Measurements from ENCODE around the gene NARS2.
A peak's percentile ranks its signal among the peaks of the same experiment; 100 is the strongest.

The NARS2 gene

GRCh38 chr11:78548911-78549590 lies 25.6 kb downstream of the NARS2 start:
- H3K9ac ChIP-seq = no peak overlapping the region

GRCh38 chr11:78547931-78548705 lies 26.5 kb downstream of the NARS2 start:
- Histone ChIP-seq H3K27ac (no peak overlapping the region), H3K4me2 (no peak overlapping the region), H3K4me1 (no peaks in the 10 kb centered on the region), H3K9me3 (0 out of 2 replicates have a peak, but pooled peaks cover 8% of the 10 kb centered on the region), H4K20me1 (no peaks in the 10 kb centered on the region), H3K9ac (no peak overlapping the region), H3K27me3 (no peaks in the 10 kb centered on the region), H3K36me3 (peaks cover 58% of the 10 kb centered on the region), H3K4me3 (no peak overlapping the region)
- TF ChIP-seq Cebpa-rat (IDR thresholded peaks at IDR 0.05) = no peak

More at GRCh38 chr11:78548911-78549590, 25.6 kb downstream of the NARS2 start:
- Histone ChIP-seq H3K9me3 (0 out of 2 replicates have a peak, but pooled peaks cover 8% of the 10 kb centered on the region), H3K27me3 (no peaks in the 10 kb centered on the region), H3K4me1 (no peaks in the 10 kb centered on the region), H4K20me1 (no peaks in the 10 kb centered on the region), H3K27ac (no peak overlapping the region), H3K4me2 (no peak overlapping the region), H3K4me3 (no peak overlapping the region), H3K36me3 (peaks cover 64% of the 10 kb centered on the region)
- no peak for TF ChIP-seq Cebpa-rat (IDR thresholded peaks at IDR 0.05)

- peaks cover 11% of the 10 kb centered on the region; the same call in 1 of the 2 replicates for H3K4me1 ChIP-seq
- H3K9ac ChIP-seq = no peak overlapping the region
- peaks cover 58% of the 10 kb centered on the region for H3K36me3 ChIP-seq
- TF ChIP-seq Cebpa-rat (IDR thresholded peaks at IDR 0.05) = no peak
- no peak overlapping the region for H3K4me3 ChIP-seq
- no peak overlapping the region for H3K27ac ChIP-seq
- H4K20me1 ChIP-seq = no peaks in the 10 kb centered on the region
- no peak overlapping the region for H3K4me2 ChIP-seq
- no peaks in the 10 kb centered on the region for H3K27me3 ChIP-seq
- no peaks in the 10 kb centered on the region for H3K9me3 ChIP-seq
Measured at GRCh38 chr11:78542007-78542406, 32.7 kb downstream of the NARS2 start.

- Histone ChIP-seq H4K20me1 (no peaks in the 10 kb centered on the region), H3K36me3 (peaks cover 58% of the 10 kb centered on the region), H3K9me3 (no peaks in the 10 kb centered on the region), H3K4me2 (no peak overlapping the region), H3K27me3 (no peaks in the 10 kb centered on the region), H3K4me3 (no peak overlapping the region), H3K4me1 (peaks cover 11% of the 10 kb centered on the region; the same call in 1 of the 2 replicates), H3K27ac (no peak overlapping the region), H3K9ac (no peak overlapping the region)
- TF ChIP-seq Cebpa-rat (IDR thresholded peaks at IDR 0.05) = no peak
Measured at GRCh38 chr11:78541537-78541936, 33.1 kb downstream of the NARS2 start.

GRCh38 chr11:78540256-78540655 lies 34.4 kb downstream of the NARS2 start:
- H3K9me3 ChIP-seq = no peaks in the 10 kb centered on the region
- H3K27ac ChIP-seq = no peak overlapping the region
- no peak overlapping the region for H3K4me3 ChIP-seq
- TF ChIP-seq Cebpa-rat (IDR thresholded peaks at IDR 0.05) = no peak
- peaks cover 55% of the 10 kb centered on the region for H3K36me3 ChIP-seq
- H4K20me1 ChIP-seq = no peaks in the 10 kb centered on the region
- peaks cover 11% of the 10 kb centered on the region; the same call in 1 of the 2 replicates for H3K4me1 ChIP-seq
- no peak overlapping the region for H3K4me2 ChIP-seq
- H3K27me3 ChIP-seq = no peaks in the 10 kb centered on the region
- no peak overlapping the region for H3K9ac ChIP-seq

GRCh38 chr11:78539506-78539905 lies 35.2 kb downstream of the NARS2 start:
- H3K4me3 ChIP-seq = no peak overlapping the region
- H3K9ac ChIP-seq = no peak overlapping the region
- no peak for TF ChIP-seq Cebpa-rat (IDR thresholded peaks at IDR 0.05)
- H3K9me3 ChIP-seq = no peaks in the 10 kb centered on the region
- H3K4me2 ChIP-seq = no peak overlapping the region
- no peak overlapping the region for H3K27ac ChIP-seq
- no peaks in the 10 kb centered on the region for H3K27me3 ChIP-seq
- H4K20me1 ChIP-seq = no peaks in the 10 kb centered on the region
- peaks cover 53% of the 10 kb centered on the region for H3K36me3 ChIP-seq
- peaks cover 11% of the 10 kb centered on the region; the same call in 1 of the 2 replicates for H3K4me1 ChIP-seq

GRCh38 chr11:78536933-78537332 lies 37.7 kb downstream of the NARS2 start:
- peaks cover 14% of the 10 kb centered on the region for H3K4me1 ChIP-seq
- no peak overlapping the region for H3K9ac ChIP-seq
- H3K4me2 ChIP-seq = no peak overlapping the region
- no peak overlapping the region for H3K4me3 ChIP-seq
- H3K9me3 ChIP-seq = no peaks in the 10 kb centered on the region
- H3K36me3 ChIP-seq = peaks cover 47% of the 10 kb centered on the region
- H3K27me3 ChIP-seq = no peaks in the 10 kb centered on the region
- TF ChIP-seq Cebpa-rat (IDR thresholded peaks at IDR 0.05) = no peak
- H3K27ac ChIP-seq = no peak overlapping the region
- no peaks in the 10 kb centered on the region for H4K20me1 ChIP-seq

GRCh38 chr11:78535920-78536319 lies 38.7 kb downstream of the NARS2 start:
- Histone ChIP-seq H3K27me3 (no peaks in the 10 kb centered on the region), H3K4me1 (peaks cover 13% of the 10 kb centered on the region), H3K27ac (no peak overlapping the region), H3K9me3 (no peaks in the 10 kb centered on the region), H4K20me1 (no peaks in the 10 kb centered on the region), H3K4me2 (no peak overlapping the region), H3K4me3 (no peak overlapping the region), H3K36me3 (peaks cover 40% of the 10 kb centered on the region), H3K9ac (no peak overlapping the region)
- no peak for TF ChIP-seq Cebpa-rat (IDR thresholded peaks at IDR 0.05)

GRCh38 chr11:78535027-78535426 lies 39.6 kb downstream of the NARS2 start:
- Histone ChIP-seq H3K27ac (no peak overlapping the region), H3K36me3 (peaks cover 40% of the 10 kb centered on the region), H3K4me2 (no peak overlapping the region), H3K9ac (no peak overlapping the region), H3K9me3 (no peaks in the 10 kb centered on the region), H3K27me3 (no peaks in the 10 kb centered on the region), H4K20me1 (no peaks in the 10 kb centered on the region), H3K4me3 (no peak overlapping the region), H3K4me1 (peaks cover 13% of the 10 kb centered on the region)
- no peak for TF ChIP-seq Cebpa-rat (IDR thresholded peaks at IDR 0.05)

- no peaks in the 10 kb centered on the region for H3K9me3 ChIP-seq
- peaks cover 33% of the 10 kb centered on the region for H3K36me3 ChIP-seq
- peaks cover 13% of the 10 kb centered on the region for H3K4me1 ChIP-seq
- no peak overlapping the region for H3K27ac ChIP-seq
- H3K4me3 ChIP-seq = no peak overlapping the region
- H3K27me3 ChIP-seq = no peaks in the 10 kb centered on the region
- peak overlapping the region; percentile 25; the same call in 1 of the 2 replicates for H3K4me2 ChIP-seq
- TF ChIP-seq Cebpa-rat (IDR thresholded peaks at IDR 0.05) = no peak
- no peak overlapping the region for H3K9ac ChIP-seq
- no peaks in the 10 kb centered on the region for H4K20me1 ChIP-seq
Measured at GRCh38 chr11:78533399-78533798, 41.3 kb downstream of the NARS2 start.

All from BLaER1 (cell line).